ENCODE data around the gene LPP. TPM values are rescaled to one million over a fixed set of nuclear protein-coding genes. Genes with fewer than 3 reads are reported as not detected.

The LPP gene
- total and polyA plus RNA-seq, 2 of the 4 experiments (the other 2 are of a cell fraction): 16.0 to 130 TPM

DNA sequence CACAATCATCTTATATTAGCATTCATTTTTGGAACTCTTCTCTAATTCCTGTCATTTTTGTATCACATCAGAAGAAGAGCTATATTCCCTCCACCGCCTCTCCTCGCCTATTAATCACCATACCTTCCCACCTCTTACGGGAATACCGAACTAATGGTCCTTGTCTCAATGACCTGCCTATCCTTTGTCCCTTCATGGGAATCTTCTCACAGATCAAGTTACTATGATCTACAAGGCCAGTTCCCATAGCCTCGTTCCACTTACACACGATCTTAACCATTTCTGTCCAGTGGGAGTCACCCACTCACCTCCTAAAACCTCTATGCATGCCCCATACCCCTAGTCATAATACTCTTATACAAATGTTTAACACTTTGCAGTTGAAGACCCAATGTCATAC is 675.2 kb downstream of the LPP start:
- H3K79me1 ChIP-seq (ENCODE audit: low read depth in 1 of 2, low read length in 2 of 2): peaks cover 39 to 75% of the 10 kb centered on the region in 2 experiments
- peaks cover 26% of the 10 kb centered on the region; the same call in 1 of the 2 replicates for H4K20me1 ChIP-seq (ENCODE audit: insufficient read depth, low read length)
- no peaks in the 10 kb centered on the region for H3K27me3 ChIP-seq (ENCODE audit: control insufficient read depth, insufficient read depth, low read length)
- H2BK120ac ChIP-seq (ENCODE audit: low read depth, low read length): no peak overlapping the region
- H2AFZ ChIP-seq (replicated peaks; ENCODE audit: low read length, poor library complexity): no peak overlapping the region
- no peak overlapping the region for H3K27ac ChIP-seq (ENCODE audit: insufficient read depth, low read length)
- intact Hi-C loops (cut with micrococcal nuclease) (no loop called here), dilution Hi-C loops (cut with HindIII; ENCODE audit: low sequenced_read_pairs, unreplicated experiment) (no loop called here), in situ Hi-C loops (cut with MboI; ENCODE audit: low sequenced_read_pairs) (no loop called here)
- H2AK5ac ChIP-seq (ENCODE audit: low read depth, low read length): no peak overlapping the region; the same call in 1 of the 2 replicates
- DNase-seq (no peak), ATAC-seq (ENCODE audit: low read depth) (no peak)
- no peak overlapping the region for H4K5ac ChIP-seq (ENCODE audit: low read depth, low read length)
- H4K91ac ChIP-seq (ENCODE audit: insufficient read depth, low read depth, low read length): no peak overlapping the region
- no TSS peak for BruUV-seq (replicated peaks)
- no peak overlapping the region for H3K23ac ChIP-seq (ENCODE audit: low read depth, low read length)
- no peak overlapping the region for H3K18ac ChIP-seq (ENCODE audit: low read depth, low read length)
- no peak for TF ChIP-seq RFX5 (IDR thresholded peaks at IDR 0.05; ENCODE audit: low read depth, low read length)
- no peak for TF ChIP-seq MXI1 (IDR thresholded peaks at IDR 0.05; ENCODE audit: borderline replicate concordance, low read depth, low read length)
- TF ChIP-seq, protein P1, sequence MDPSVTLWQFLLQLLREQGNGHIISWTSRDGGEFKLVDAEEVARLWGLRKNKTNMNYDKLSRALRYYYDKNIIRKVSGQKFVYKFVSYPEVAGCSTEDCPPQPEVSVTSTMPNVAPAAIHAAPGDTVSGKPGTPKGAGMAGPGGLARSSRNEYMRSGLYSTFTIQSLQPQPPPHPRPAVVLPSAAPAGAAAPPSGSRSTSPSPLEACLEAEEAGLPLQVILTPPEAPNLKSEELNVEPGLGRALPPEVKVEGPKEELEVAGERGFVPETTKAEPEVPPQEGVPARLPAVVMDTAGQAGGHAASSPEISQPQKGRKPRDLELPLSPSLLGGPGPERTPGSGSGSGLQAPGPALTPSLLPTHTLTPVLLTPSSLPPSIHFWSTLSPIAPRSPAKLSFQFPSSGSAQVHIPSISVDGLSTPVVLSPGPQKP (IDR thresholded peaks at IDR 0.05; ENCODE audit: borderline replicate concordance, low read depth, low read length): no peak
- no peak for TF ChIP-seq MAZ (IDR thresholded peaks at IDR 0.05; ENCODE audit: borderline replicate concordance, low read depth, low read length)
- TF ChIP-seq RAD21 (IDR thresholded peaks at IDR 0.05; ENCODE audit: low read length): no peak
- no peak for TF ChIP-seq POLR2A (IDR thresholded peaks at IDR 0.05; ENCODE audit: low read depth, low read length)
- TF ChIP-seq, protein P2, sequence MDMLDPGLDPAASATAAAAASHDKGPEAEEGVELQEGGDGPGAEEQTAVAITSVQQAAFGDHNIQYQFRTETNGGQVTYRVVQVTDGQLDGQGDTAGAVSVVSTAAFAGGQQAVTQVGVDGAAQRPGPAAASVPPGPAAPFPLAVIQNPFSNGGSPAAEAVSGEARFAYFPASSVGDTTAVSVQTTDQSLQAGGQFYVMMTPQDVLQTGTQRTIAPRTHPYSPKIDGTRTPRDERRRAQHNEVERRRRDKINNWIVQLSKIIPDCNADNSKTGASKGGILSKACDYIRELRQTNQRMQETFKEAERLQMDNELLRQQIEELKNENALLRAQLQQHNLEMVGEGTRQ (IDR thresholded peaks at IDR 0.05; ENCODE audit: low read depth, low read length): no peak
- TF ChIP-seq CEBPB (IDR thresholded peaks at IDR 0.05; ENCODE audit: low read depth, low read length): no peak
- no peak for TF ChIP-seq RCOR1 (IDR thresholded peaks at IDR 0.05; ENCODE audit: insufficient replicate concordance, low read length)
- TF ChIP-seq FOS (IDR thresholded peaks at IDR 0.05; ENCODE audit: low read depth, low read length): no peak
- no peak for TF ChIP-seq MAFK (IDR thresholded peaks at IDR 0.05; ENCODE audit: low read depth, low read length)
- TF ChIP-seq, protein P3, sequence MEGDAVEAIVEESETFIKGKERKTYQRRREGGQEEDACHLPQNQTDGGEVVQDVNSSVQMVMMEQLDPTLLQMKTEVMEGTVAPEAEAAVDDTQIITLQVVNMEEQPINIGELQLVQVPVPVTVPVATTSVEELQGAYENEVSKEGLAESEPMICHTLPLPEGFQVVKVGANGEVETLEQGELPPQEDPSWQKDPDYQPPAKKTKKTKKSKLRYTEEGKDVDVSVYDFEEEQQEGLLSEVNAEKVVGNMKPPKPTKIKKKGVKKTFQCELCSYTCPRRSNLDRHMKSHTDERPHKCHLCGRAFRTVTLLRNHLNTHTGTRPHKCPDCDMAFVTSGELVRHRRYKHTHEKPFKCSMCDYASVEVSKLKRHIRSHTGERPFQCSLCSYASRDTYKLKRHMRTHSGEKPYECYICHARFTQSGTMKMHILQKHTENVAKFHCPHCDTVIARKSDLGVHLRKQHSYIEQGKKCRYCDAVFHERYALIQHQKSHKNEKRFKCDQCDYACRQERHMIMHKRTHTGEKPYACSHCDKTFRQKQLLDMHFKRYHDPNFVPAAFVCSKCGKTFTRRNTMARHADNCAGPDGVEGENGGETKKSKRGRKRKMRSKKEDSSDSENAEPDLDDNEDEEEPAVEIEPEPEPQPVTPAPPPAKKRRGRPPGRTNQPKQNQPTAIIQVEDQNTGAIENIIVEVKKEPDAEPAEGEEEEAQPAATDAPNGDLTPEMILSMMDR (conservative IDR thresholded peaks at IDR 0.05; ENCODE audit: low read depth, low read length): no peak
- no peak for TF ChIP-seq NFE2L2 (IDR thresholded peaks at IDR 0.05; ENCODE audit: low read depth, low read length)
- no peak for TF ChIP-seq BHLHE40 (IDR thresholded peaks at IDR 0.05; ENCODE audit: low read depth, low read length)
- TF ChIP-seq CHD1 (IDR thresholded peaks at IDR 0.05; ENCODE audit: low read depth, low read length): no peak
- TF ChIP-seq SMC3 (IDR thresholded peaks at IDR 0.05; ENCODE audit: low read depth, low read length): no peak
- no peak overlapping the region for H2BK20ac ChIP-seq (ENCODE audit: low read depth, low read length)
- no peak overlapping the region for H2BK15ac ChIP-seq (ENCODE audit: low read depth, low read length)
- H3K9me3 ChIP-seq (ENCODE audit: control insufficient read depth, insufficient read depth, low read length): no peaks in the 10 kb centered on the region
- no peak overlapping the region for H3K4me3 ChIP-seq (ENCODE audit: insufficient read depth, low read depth, low read length)
- H3K9ac ChIP-seq (ENCODE audit: low read depth, low read length): no peak overlapping the region
- ChIA-PET POLR2A (ENCODE audit: unreplicated experiment) (no interaction called here), CTCF (no interaction called here)
- no peak overlapping the region for H2AK9ac ChIP-seq (replicated peaks; ENCODE audit: low read depth, low read length, poor library complexity)
- no peak overlapping the region for H4K8ac ChIP-seq (ENCODE audit: low read depth in 2 of 2, low read length in 2 of 2)
- peaks cover 6% of the 10 kb centered on the region for H3K4me1 ChIP-seq (ENCODE audit: control insufficient read depth, insufficient read depth, low read length)
- peaks cover 2% of the 10 kb centered on the region; the same call in 1 of the 2 replicates for H3K36me3 ChIP-seq (ENCODE audit: control insufficient read depth, insufficient read depth, low read length)
- peaks cover 29% of the 10 kb centered on the region; the same call in 1 of the 2 replicates for H3K9me1 ChIP-seq (ENCODE audit: insufficient read depth, low read length)
- H3K14ac ChIP-seq (replicated peaks; ENCODE audit: low read depth, low read length): no peak overlapping the region
- no peak overlapping the region for H3K56ac ChIP-seq (ENCODE audit: extremely low read depth, insufficient read depth, low read length)
- WGBS, 2 experiments (ENCODE audit: extremely low coverage in 2 of 2, insufficient read length in 1 of 2): 96% methylated on average over 5 of the region's 6 CpGs; no CpG with 5 or more reads in 1 of the 2 experiments
- H3K4ac ChIP-seq (ENCODE audit: low read depth, low read length): no peak overlapping the region
- H2BK5ac ChIP-seq (ENCODE audit: low read depth, low read length, poor library complexity, severe bottlenecking): no peak overlapping the region
- no peak overlapping the region for H3K4me2 ChIP-seq (ENCODE audit: low read depth, low read length)
